Uterus (tissue), 4 donors: ENCODE data around the gene RASSF7. TPM values are rescaled to one million over a fixed set of nuclear protein-coding genes. Genes with fewer than 3 reads are reported as not detected.

Experiments
- DNase-seq, 2 donors: peaks; one replicate each; pipeline ENCODE4 v3.0.0-alpha.2; 2019 to 2020
- H3K27ac ChIP-seq, 2 donors: fragments of 200-600 bp; sonication (generic); 1 replicate in 1 of 2; 2 replicates in 1 of 2; pipeline ENCODE4 v1.5.1; 2016 to 2018
- H3K27me3 ChIP-seq, 2 donors: fragments of 200-600 bp; sonication (generic); one replicate each; pipeline ENCODE4 v1.5.1; 2018 to 2019; ENCODE audit warnings: control low read depth in 1 of 2
- H3K36me3 ChIP-seq, 2 donors: fragments of 200-600 bp; sonication (generic); one replicate each; pipeline ENCODE4 v1.5.1; 2019; ENCODE audit warnings: control low read depth in 1 of 2
- H3K4me1 ChIP-seq, 2 donors: fragments of 200-600 bp; sonication (generic); one replicate each; pipeline ENCODE4 v1.5.1; 2018 to 2019; ENCODE audit warnings: control low read depth in 1 of 2
- H3K4me3 ChIP-seq, 2 donors: fragments of 200-600 bp; sonication (generic); 1 replicate in 1 of 2; 2 replicates in 1 of 2; pipeline ENCODE4 v1.5.1; 2018 to 2019; ENCODE audit warnings: mild to moderate bottlenecking in 1 of 2
- H3K9me3 ChIP-seq, 2 donors: fragments of 200-600 bp; sonication (generic); one replicate each; pipeline ENCODE4 v1.5.1; 2019; ENCODE audit warnings: control low read depth in 1 of 2
- POLR2A ChIP-seq, 2 donors: fragments of 450-650 bp; IDR thresholded peaks; one replicate each; pipeline ENCODE4 v1.6.1; 2016; ENCODE audit warnings: antibody characterized with exemption in 2 of 2, mild to moderate bottlenecking in 1 of 2, moderate library complexity in 1 of 2
- intact Hi-C: fragments of 100-400 bp; cut with DNase I; formaldehyde crosslinking; loops from one replicate; pipeline ENCODE4 v1.15.1; 2023; ENCODE audit warnings: low total_unique reads
- total RNA-seq, 4 donors: library from RNA; depleted of rRNA in 3 of 4; stranded (reverse); fragments of >200 nt in 3 of 4; gene quantifications; one replicate each; pipeline versions ENCODE4 v1.1.0 to v1.2.4, GENCODE V29; 2014 to 2023
- TF ChIP-seq, protein P1 (sequence below), 4 experiments: fragments of 200-600 bp in 2 of 4; fragments of 450-650 bp in 2 of 4; sonication (generic) in 2 of 4; IDR thresholded peaks; one replicate each; pipeline ENCODE4 v1.5.1; 2016 to 2019; ENCODE audit warnings: antibody characterized with exemption in 4 of 4, mild to moderate bottlenecking in 2 of 4, moderate library complexity in 1 of 4
- donor health status: DM: yes; HTN: yes; CAD: no.

The RASSF7 gene
- total RNA-seq, 4 donors from 2014 or later: 0.59 to 13.1 (median 8.0) TPM

DNA sequence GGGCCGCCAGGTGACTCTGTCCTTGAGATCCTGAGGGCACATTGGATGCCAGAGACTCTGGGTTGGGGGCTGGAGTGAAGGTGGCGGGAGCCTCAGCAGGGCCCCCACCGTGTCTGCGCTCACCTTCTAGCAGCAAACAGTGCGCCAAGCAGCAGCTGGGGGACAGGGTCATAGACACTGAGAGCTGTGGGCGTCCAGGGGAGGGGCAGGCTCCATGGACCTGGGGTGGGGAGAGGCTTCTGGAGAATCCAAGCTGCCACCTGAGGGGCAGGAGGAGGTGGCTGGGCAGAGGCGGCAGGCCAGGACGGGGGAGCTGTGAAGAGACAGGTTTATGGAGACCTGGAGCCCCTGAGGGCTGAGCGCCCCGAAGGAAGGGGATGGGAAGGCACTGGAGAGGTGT is 23.5 kb downstream of the RASSF7 start:
- Histone ChIP-seq H3K27ac (no peak overlapping the region), H3K4me3 (no peak overlapping the region), H3K4me1 (peaks cover 0 to 6% of the 10 kb centered on the region in 2 donors), H3K9me3 (no peaks in the 10 kb centered on the region), H3K27me3 (no peaks in the 10 kb centered on the region), H3K36me3 (no peaks in the 10 kb centered on the region)
- TF ChIP-seq, protein P1, sequence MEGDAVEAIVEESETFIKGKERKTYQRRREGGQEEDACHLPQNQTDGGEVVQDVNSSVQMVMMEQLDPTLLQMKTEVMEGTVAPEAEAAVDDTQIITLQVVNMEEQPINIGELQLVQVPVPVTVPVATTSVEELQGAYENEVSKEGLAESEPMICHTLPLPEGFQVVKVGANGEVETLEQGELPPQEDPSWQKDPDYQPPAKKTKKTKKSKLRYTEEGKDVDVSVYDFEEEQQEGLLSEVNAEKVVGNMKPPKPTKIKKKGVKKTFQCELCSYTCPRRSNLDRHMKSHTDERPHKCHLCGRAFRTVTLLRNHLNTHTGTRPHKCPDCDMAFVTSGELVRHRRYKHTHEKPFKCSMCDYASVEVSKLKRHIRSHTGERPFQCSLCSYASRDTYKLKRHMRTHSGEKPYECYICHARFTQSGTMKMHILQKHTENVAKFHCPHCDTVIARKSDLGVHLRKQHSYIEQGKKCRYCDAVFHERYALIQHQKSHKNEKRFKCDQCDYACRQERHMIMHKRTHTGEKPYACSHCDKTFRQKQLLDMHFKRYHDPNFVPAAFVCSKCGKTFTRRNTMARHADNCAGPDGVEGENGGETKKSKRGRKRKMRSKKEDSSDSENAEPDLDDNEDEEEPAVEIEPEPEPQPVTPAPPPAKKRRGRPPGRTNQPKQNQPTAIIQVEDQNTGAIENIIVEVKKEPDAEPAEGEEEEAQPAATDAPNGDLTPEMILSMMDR (IDR thresholded peaks at IDR 0.05): no peak
- no peak for TF ChIP-seq POLR2A (IDR thresholded peaks at IDR 0.05)
- no peak for DNase-seq
- intact Hi-C loops: no loop called here

DNA sequence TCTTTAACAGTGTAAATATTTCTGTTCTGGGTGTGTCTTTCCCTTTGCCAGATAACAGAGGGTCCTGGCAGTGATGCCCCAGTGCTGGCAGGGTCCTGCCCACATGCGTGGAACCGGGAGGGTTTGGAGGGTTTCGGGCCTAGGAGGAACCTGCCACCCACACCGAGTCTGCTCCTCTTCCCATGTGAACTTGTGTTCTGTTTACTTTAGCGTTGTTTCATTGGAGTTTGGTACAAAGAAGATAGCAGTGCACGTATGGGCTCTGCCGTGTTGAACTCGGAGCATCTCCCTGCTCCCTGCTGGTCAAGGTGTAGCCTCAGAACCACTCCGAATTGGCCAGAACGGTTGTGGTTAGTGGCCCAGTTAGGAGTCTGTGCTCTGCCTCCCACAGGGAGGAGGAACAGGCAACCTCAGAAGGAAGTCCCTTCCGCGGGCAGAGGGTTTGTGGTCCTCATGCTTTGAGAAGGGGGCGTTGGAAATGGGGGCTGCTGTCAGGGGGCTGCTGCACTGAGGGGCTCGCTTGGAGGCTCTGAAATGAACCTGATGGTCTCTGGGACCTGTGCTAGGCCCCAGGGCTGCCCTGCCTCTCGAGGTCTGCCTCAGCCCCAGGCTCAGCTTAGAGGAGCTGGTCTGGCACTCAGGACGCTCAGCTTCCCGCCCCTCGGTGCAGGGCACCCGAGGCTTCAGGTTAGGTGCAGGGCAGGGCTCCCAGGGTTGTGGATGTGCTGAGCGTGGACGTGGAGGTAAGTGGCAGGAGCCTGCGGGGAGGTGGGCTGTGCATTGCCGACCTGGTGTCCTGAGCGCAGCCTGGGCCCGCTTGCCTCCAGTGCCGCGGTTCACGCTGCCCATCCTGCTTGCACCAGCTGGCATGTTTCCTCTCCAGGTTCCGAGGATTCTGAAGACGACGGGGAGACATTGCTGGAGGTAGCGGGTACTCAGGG is 25.9 kb downstream of the RASSF7 start:
- Histone ChIP-seq H3K9me3 (no peaks in the 10 kb centered on the region), H3K27ac (no peak overlapping the region), H3K4me3 (no peak overlapping the region), H3K27me3 (no peaks in the 10 kb centered on the region), H3K36me3 (no peaks in the 10 kb centered on the region), H3K4me1 (no peaks in the 10 kb centered on the region)
- TF ChIP-seq POLR2A (IDR thresholded peaks at IDR 0.05): no peak
- TF ChIP-seq, protein P1 (IDR thresholded peaks at IDR 0.05): no peak
- intact Hi-C loops: no loop called here
- DNase-seq: no peak

- no peaks in the 10 kb centered on the region for H3K36me3 ChIP-seq
- H3K27ac ChIP-seq: no peak overlapping the region
- H3K4me3 ChIP-seq: no peak overlapping the region
- no peak for DNase-seq
- no peaks in the 10 kb centered on the region for H3K9me3 ChIP-seq
- TF ChIP-seq, protein P1 (IDR thresholded peaks at IDR 0.05): no peak
- TF ChIP-seq POLR2A (IDR thresholded peaks at IDR 0.05): no peak
- H3K27me3 ChIP-seq: no peaks in the 10 kb centered on the region
- no peaks in the 10 kb centered on the region for H3K4me1 ChIP-seq
- intact Hi-C loops: no loop called here
Observed at GRCh38 chr11:587546-587945, 26.8 kb downstream of the RASSF7 start.

DNA sequence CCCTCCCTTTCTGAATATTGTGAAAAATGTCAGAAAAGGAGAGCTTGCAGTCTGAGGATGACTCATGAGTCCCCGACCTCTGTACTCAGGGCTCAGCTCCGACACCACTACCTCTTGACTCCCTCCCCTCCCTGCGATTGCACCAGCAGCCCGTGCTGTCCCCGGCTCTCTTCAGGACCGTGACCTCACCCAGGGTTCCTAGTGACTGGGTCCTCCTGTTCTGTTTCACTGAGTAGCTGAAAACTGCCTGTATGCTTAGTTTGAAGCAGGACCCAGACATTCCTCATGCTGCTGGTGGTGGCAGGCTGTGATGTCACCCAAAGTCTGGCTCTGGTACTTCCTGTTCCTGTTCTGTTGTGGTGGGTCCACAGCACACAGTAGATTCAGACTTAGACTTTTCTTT is 27.2 kb downstream of the RASSF7 start:
- Histone ChIP-seq H3K36me3 (no peaks in the 10 kb centered on the region), H3K27me3 (no peaks in the 10 kb centered on the region), H3K9me3 (no peaks in the 10 kb centered on the region), H3K27ac (no peak overlapping the region), H3K4me1 (no peaks in the 10 kb centered on the region), H3K4me3 (no peak overlapping the region)
- TF ChIP-seq, protein P1 (IDR thresholded peaks at IDR 0.05): no peak
- intact Hi-C loops: no loop called here
- no peak for DNase-seq

DNA sequence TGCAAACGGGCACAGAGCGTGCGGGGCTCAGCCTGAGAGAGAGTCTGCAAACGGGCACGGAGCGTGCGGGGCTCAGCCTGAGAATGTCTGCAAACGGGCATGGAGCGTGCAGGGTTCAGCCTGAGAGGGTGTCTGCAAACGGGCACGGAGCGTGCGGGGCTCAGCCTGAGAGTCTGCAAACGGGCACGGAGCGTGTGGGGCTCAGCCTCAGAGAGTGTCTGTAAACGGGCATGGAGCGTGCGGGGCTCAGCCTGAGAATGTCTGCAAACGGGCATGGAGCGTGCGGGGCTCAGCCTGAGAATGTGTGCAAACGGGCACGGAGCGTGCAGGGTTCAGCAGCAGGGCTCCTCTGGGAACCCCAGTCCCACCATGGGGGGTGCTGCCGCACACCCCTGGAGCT is 29.0 kb downstream of the RASSF7 start:
- no peaks in the 10 kb centered on the region for H3K4me1 ChIP-seq
- H3K4me3 ChIP-seq: no peak overlapping the region
- H3K27ac ChIP-seq: no peak overlapping the region
- intact Hi-C loops: no loop called here
- H3K27me3 ChIP-seq: no peaks in the 10 kb centered on the region
- H3K9me3 ChIP-seq: no peaks in the 10 kb centered on the region
- TF ChIP-seq POLR2A (IDR thresholded peaks at IDR 0.05): no peak
- H3K36me3 ChIP-seq: no peaks in the 10 kb centered on the region
- DNase-seq: no peak
